Trophoblast cell (in vitro differentiated cells and primary cell): ENCODE data around the gene HHAT.

Source experiments
- DNase-seq, 2 donors: peaks; one replicate each; pipeline ENCODE4 v3.0.0-alpha.2; 2016
- H2AFZ ChIP-seq: 2 replicates; pipeline ENCODE4 v1.6.1; 2013; ENCODE audit warnings: low read length, moderate library complexity, mild to moderate bottlenecking; ENCODE audit not compliant: insufficient read depth, poor library complexity
- H2AK5ac ChIP-seq: 2 replicates; pipeline ENCODE4 v1.6.1; 2013; ENCODE audit warnings: mild to moderate bottlenecking, low read length
- H2BK120ac ChIP-seq: 2 replicates; pipeline ENCODE4 v1.6.1; 2013; ENCODE audit warnings: low read length, mild to moderate bottlenecking, moderate library complexity; ENCODE audit not compliant: insufficient read depth, poor library complexity
- H2BK12ac ChIP-seq: 2 replicates; pipeline ENCODE4 v1.6.1; 2013; ENCODE audit warnings: mild to moderate bottlenecking, low read length, moderate library complexity
- H2BK5ac ChIP-seq: 2 replicates; pipeline ENCODE4 v1.6.1; 2013; ENCODE audit warnings: low read length, low read depth, moderate library complexity, mild to moderate bottlenecking; ENCODE audit not compliant: poor library complexity
- H3K14ac ChIP-seq: 2 replicates; pipeline ENCODE4 v1.6.1; 2013; ENCODE audit warnings: mild to moderate bottlenecking, low read length
- H3K18ac ChIP-seq: 2 replicates; pipeline ENCODE4 v1.6.1; 2013; ENCODE audit warnings: mild to moderate bottlenecking, low read length
- H3K23ac ChIP-seq: 2 replicates; pipeline ENCODE4 v1.6.1; 2013; ENCODE audit warnings: low read length
- H3K27ac ChIP-seq: 2 replicates; pipeline ENCODE4 v1.5.1; 2013; ENCODE audit warnings: low read depth, mild to moderate bottlenecking, inconsistent platforms, low read length, moderate library complexity
- H3K27me3 ChIP-seq: 2 replicates; pipeline ENCODE4 v1.6.1; 2013; ENCODE audit warnings: inconsistent platforms, mild to moderate bottlenecking, low read length, moderate library complexity; ENCODE audit not compliant: insufficient read depth
- H3K36me3 ChIP-seq, 2 experiments: 1 replicate in 1 of 2; 2 replicates in 1 of 2; pipeline ENCODE4 v1.6.1; 2013; ENCODE audit warnings: low read length in 2 of 2, mild to moderate bottlenecking in 2 of 2, moderate library complexity in 1 of 2; ENCODE audit not compliant: insufficient read depth in 2 of 2, control insufficient read depth in 1 of 2
- H3K4ac ChIP-seq: 2 replicates; pipeline ENCODE4 v1.6.1; 2013; ENCODE audit warnings: low read depth, mild to moderate bottlenecking, low read length, moderate library complexity
- H3K4me1 ChIP-seq, 2 experiments: 1 replicate in 1 of 2; 2 replicates in 1 of 2; pipeline ENCODE4 v1.6.1; 2013; ENCODE audit warnings: low read length in 2 of 2, mild to moderate bottlenecking in 2 of 2, moderate library complexity in 1 of 2; ENCODE audit not compliant: insufficient read depth in 2 of 2, control insufficient read depth in 1 of 2
- H3K4me2 ChIP-seq: 2 replicates; pipeline ENCODE4 v1.6.1; 2013; ENCODE audit warnings: inconsistent platforms, mild to moderate bottlenecking, low read length, moderate library complexity
- H3K4me3 ChIP-seq: 2 replicates; pipeline ENCODE4 v1.5.1; 2013; ENCODE audit warnings: mild to moderate bottlenecking, low read depth, low read length, inconsistent platforms
- H3K79me1 ChIP-seq: one replicate; pipeline ENCODE4 v1.6.1; 2013; ENCODE audit warnings: low read length
- H3K79me2 ChIP-seq: 2 replicates; pipeline ENCODE4 v1.6.1; 2013; ENCODE audit warnings: low read length, mild to moderate bottlenecking; ENCODE audit not compliant: control insufficient read depth, insufficient read depth, poor library complexity
- H3K9ac ChIP-seq: 2 replicates; pipeline ENCODE4 v1.6.1; 2013; ENCODE audit warnings: mild to moderate bottlenecking, low read length
- H3K9me3 ChIP-seq: 2 replicates; pipeline ENCODE4 v1.6.1; 2013; ENCODE audit warnings: low read depth, mild to moderate bottlenecking, control low read depth, inconsistent platforms, low read length; ENCODE audit not compliant: insufficient read depth
- H4K12ac ChIP-seq: 2 replicates; pipeline ENCODE4 v1.6.1; 2013; ENCODE audit warnings: low read depth, mild to moderate bottlenecking, low read length, moderate library complexity
- H4K8ac ChIP-seq: 2 replicates; pipeline ENCODE4 v1.6.1; 2013; ENCODE audit warnings: low read depth, mild to moderate bottlenecking, low read length, moderate library complexity
- H4K91ac ChIP-seq: one replicate; pipeline ENCODE4 v1.6.1; 2013; ENCODE audit warnings: low read depth, mild to moderate bottlenecking, low read length, moderate library complexity
- WGBS: extraction: QIAGEN DNeasy Blood & Tissue Kit; methylation state at CpG from one replicate; pipeline ENCODE4 v1.1.7; 2013; ENCODE audit warnings: missing lambda C conversion rate; ENCODE audit not compliant: insufficient read length, insufficient coverage; ENCODE audit errors: extremely low coverage; 5-methylcytosine and 5-hydroxymethylcytosine counted together

Gene HHAT

DNA sequence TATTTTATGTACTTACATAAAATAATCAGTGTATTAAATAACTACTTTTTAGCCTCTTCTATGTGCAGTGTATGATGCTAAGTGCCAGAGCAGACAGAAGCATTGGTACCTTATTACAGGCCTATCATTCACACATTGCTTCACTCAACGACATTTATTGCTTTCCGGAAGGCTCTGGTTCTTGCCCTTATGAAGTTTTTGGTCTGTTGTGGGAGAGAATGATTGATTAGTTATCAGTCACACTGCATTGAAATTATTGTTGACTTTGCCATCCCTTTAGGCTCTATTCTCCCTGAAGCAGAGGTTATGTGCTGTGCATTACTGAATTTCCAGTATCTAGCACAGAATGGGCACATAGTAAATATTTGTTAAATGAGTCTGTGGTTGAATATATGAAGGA, 178.0 kb downstream of the HHAT start:
- DNase-seq, result peak in 1 of 2 donors; percentile 43
- no peaks in the 10 kb centered on the region for H3K79me1 ChIP-seq
- H4K12ac ChIP-seq, result no peak overlapping the region
- H4K91ac ChIP-seq, result no peak overlapping the region
- no peak overlapping the region for H3K14ac ChIP-seq
- H3K27me3 ChIP-seq, result no peaks in the 10 kb centered on the region
- H3K9me3 ChIP-seq, result no peaks in the 10 kb centered on the region
- no peak overlapping the region for H3K23ac ChIP-seq
- H2AFZ ChIP-seq, result no peak overlapping the region
- H3K18ac ChIP-seq, result no peak overlapping the region
- H4K8ac ChIP-seq, result no peak overlapping the region
- H2BK120ac ChIP-seq, result no peak overlapping the region
- no peaks in the 10 kb centered on the region for H3K79me2 ChIP-seq
- no peak overlapping the region for H3K4me2 ChIP-seq
- peaks cover 5% of the 10 kb centered on the region in 2 experiments for H3K4me1 ChIP-seq
- H2BK5ac ChIP-seq, result no peak overlapping the region
- H2AK5ac ChIP-seq, result no peak overlapping the region
- H3K9ac ChIP-seq, result no peak overlapping the region
- no peaks in the 10 kb centered on the region for H3K36me3 ChIP-seq
- H2BK12ac ChIP-seq, result no peak overlapping the region
- H3K4ac ChIP-seq, result no peak overlapping the region
- H3K27ac ChIP-seq, result no peak overlapping the region
- WGBS, result no CpG with 5 or more reads among the region's 2 CpGs
- H3K4me3 ChIP-seq, result no peak overlapping the region

DNA sequence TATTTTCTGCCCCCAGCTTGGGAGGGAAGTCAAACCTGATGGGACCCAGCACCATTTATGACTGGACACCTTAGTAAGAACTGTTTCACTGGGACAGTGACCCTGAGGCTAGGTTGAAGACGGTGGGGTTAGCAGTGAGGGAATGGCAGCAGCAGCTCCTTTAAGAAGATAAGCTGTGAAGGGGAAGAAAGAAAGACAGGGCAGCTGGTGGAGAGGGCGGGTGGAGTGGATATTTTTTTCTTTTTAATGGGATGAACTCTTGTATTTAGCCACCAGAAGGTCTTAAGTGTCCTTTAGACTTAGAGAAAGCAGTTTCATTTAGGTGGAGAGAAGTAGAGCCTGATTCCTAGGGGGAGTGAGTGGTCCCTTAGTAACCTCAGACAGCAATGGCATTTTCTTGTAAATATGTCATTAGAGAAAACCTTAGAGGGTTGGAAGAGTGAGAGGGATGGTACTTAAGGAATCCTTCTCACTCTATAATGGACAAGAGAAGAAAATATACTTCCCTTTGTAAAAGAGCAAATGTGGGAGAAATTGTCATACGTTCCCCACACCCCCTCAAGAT, 187.5 kb downstream of the HHAT start:
- Histone ChIP-seq H3K23ac (no peak overlapping the region), H3K9ac (no peak overlapping the region), H3K4ac (no peak overlapping the region), H3K27ac (no peak overlapping the region), H2BK12ac (no peak overlapping the region), H3K79me2 (no peaks in the 10 kb centered on the region), H4K8ac (no peak overlapping the region), H3K18ac (no peak overlapping the region), H3K4me3 (no peak overlapping the region), H3K9me3 (no peaks in the 10 kb centered on the region), H3K14ac (no peak overlapping the region), H3K27me3 (no peaks in the 10 kb centered on the region), H4K91ac (no peak overlapping the region), H4K12ac (no peak overlapping the region), H3K36me3 (no peaks in the 10 kb centered on the region), H2AFZ (no peak overlapping the region), H3K79me1 (no peaks in the 10 kb centered on the region), H3K4me2 (no peak overlapping the region), H2BK120ac (no peak overlapping the region), H2AK5ac (no peak overlapping the region), H3K4me1 (no peaks in the 10 kb centered on the region), H2BK5ac (no peak overlapping the region)
- WGBS, result no CpG with 5 or more reads among the region's 3 CpGs
- no peak for DNase-seq

GRCh38 chr1:210516697-210517459, 188.2 kb downstream of the HHAT start:
- Histone ChIP-seq H3K14ac (no peak overlapping the region), H3K36me3 (no peaks in the 10 kb centered on the region), H4K91ac (no peak overlapping the region), H3K27ac (no peak overlapping the region), H3K4me3 (no peak overlapping the region), H3K4me2 (no peak overlapping the region), H2BK5ac (no peak overlapping the region), H3K23ac (no peak overlapping the region), H4K8ac (no peak overlapping the region), H3K9ac (no peak overlapping the region), H2BK120ac (no peak overlapping the region), H2AFZ (no peak overlapping the region), H2AK5ac (no peak overlapping the region), H3K79me2 (no peaks in the 10 kb centered on the region), H3K18ac (no peak overlapping the region), H4K12ac (no peak overlapping the region), H3K4me1 (no peaks in the 10 kb centered on the region), H2BK12ac (no peak overlapping the region), H3K4ac (no peak overlapping the region), H3K79me1 (no peaks in the 10 kb centered on the region), H3K27me3 (no peaks in the 10 kb centered on the region), H3K9me3 (no peaks in the 10 kb centered on the region)
- DNase-seq, result peak in 1 of 2 donors; percentile 25
- WGBS, result no CpG with 5 or more reads among the region's 5 CpGs

- no peak overlapping the region for H3K4me3 ChIP-seq
- H3K79me2 ChIP-seq, result no peaks in the 10 kb centered on the region
- H2AFZ ChIP-seq, result no peak overlapping the region
- no peak overlapping the region for H3K4me2 ChIP-seq
- H3K4ac ChIP-seq, result no peak overlapping the region
- H3K14ac ChIP-seq, result no peak overlapping the region
- no peaks in the 10 kb centered on the region for H3K36me3 ChIP-seq
- no peaks in the 10 kb centered on the region for H3K9me3 ChIP-seq
- no peak overlapping the region for H3K27ac ChIP-seq
- H3K23ac ChIP-seq, result no peak overlapping the region
- no peak overlapping the region for H4K91ac ChIP-seq
- WGBS, result no CpG with 5 or more reads among the region's 4 CpGs
- no peak overlapping the region for H2BK12ac ChIP-seq
- H2AK5ac ChIP-seq, result no peak overlapping the region
- H3K79me1 ChIP-seq, result no peaks in the 10 kb centered on the region
- H4K8ac ChIP-seq, result no peak overlapping the region
- H3K27me3 ChIP-seq, result no peaks in the 10 kb centered on the region
- H4K12ac ChIP-seq, result no peak overlapping the region
- H3K18ac ChIP-seq, result no peak overlapping the region
- no peak overlapping the region for H2BK5ac ChIP-seq
- H2BK120ac ChIP-seq, result no peak overlapping the region
- H3K9ac ChIP-seq, result no peak overlapping the region
- no peaks in the 10 kb centered on the region for H3K4me1 ChIP-seq
- no peak for DNase-seq
Measured at GRCh38 chr1:210523830-210524229, 195.1 kb downstream of the HHAT start.
